ENCODE results near the gene UNKL. TPM values are rescaled to one million over a fixed set of nuclear protein-coding genes. Genes with fewer than 3 reads are reported as not detected.

Gene UNKL
- total and polyA plus RNA-seq, 2 donors (not counting 1 experiment from before 2014, with no cell fraction given) = 53.9 to 178 TPM

DNA sequence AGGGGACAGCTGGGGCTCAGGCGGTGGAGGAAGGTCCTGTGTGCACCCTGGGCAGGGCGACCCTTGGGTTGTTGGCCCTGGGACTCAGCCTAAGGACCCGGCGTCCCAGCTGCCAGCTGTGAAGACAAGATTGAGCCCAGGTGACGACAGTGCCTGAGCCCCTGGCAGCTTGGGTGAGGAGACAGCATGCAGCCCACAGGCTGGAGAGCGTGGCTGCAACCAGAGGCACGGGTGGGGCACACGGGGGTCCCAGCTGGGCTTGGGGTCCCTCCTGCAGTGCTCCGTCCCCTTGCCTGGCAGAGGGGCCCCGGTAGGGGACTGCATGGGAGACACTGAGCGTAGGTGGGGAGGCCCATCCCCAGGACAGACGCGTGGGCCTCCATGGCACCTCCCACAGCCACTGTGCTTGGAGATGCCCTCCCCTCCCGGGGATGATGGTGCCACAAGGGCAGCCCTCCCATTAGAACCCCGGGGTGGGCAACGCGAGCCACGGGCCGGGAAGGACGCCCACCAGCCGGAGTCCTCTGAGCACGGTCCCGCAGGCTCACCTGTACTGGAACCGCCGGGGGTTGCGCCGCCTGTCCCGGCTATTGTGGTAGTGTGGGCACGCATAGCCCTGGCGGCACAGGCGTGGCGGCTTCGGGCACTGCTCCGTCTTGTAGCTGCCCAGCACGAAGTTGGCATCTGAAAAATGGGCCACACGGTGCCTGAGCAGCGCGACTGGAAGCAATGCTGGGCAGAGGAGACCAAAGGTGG, 15.5 kb downstream of the UNKL start:
- Mint-ChIP-seq H3K4me3 (no peak overlapping the region), H3K4me1 (peaks cover 3% of the 10 kb centered on the region), H3K27me3 (no peaks in the 10 kb centered on the region), H3K9me3 (ENCODE audit: insufficient read depth) (no peaks in the 10 kb centered on the region), H3K27ac (no peak overlapping the region)
- Histone ChIP-seq H3K27ac (ENCODE audit: low read length in 2 of 2) (no peak overlapping the region), H2AFZ (ENCODE audit: insufficient read depth, low read depth, low read length, poor library complexity, severe bottlenecking) (no peak overlapping the region), H3K4me1 (ENCODE audit: control insufficient read depth in 2 of 2, insufficient read depth in 2 of 2, low read length in 2 of 2) (no peaks in the 10 kb centered on the region), H3K4me3 (ENCODE audit: control extremely low read depth in 1 of 5, extremely low read depth in 1 of 5, insufficient read depth in 1 of 5, low read depth in 2 of 5, low read length in 4 of 5) (no peak overlapping the region), H3K9me3 (ENCODE audit: control extremely low read depth in 1 of 3, control insufficient read depth in 2 of 3, insufficient read depth in 1 of 3, low read length in 2 of 3) (no peaks in the 10 kb centered on the region), H3K36me3 (replicated peaks in 1 of 2; ENCODE audit: control extremely low read depth in 1 of 2, control insufficient read depth in 1 of 2, extremely low read depth in 1 of 2, insufficient read depth in 2 of 2, low read length in 1 of 2) (peaks cover 0 to 74% of the 10 kb centered on the region in 2 experiments), H3K4me2 (replicated peaks; ENCODE audit: low read depth, low read length, poor library complexity, severe bottlenecking) (no peak overlapping the region), H3K79me2 (ENCODE audit: control insufficient read depth, insufficient read depth, low read length) (peaks cover 74% of the 10 kb centered on the region), H4K20me1 (ENCODE audit: control insufficient read depth, insufficient read depth, low read length, poor library complexity, severe bottlenecking) (peaks cover 77% of the 10 kb centered on the region), H3K27me3 (replicated peaks in 1 of 4; ENCODE audit: control extremely low read depth in 1 of 4, control insufficient read depth in 3 of 4, insufficient read depth in 4 of 4, low read length in 3 of 4) (no peaks in the 10 kb centered on the region), H3K9ac (ENCODE audit: low read length) (no peak overlapping the region)
- TF ChIP-seq, protein P1, sequence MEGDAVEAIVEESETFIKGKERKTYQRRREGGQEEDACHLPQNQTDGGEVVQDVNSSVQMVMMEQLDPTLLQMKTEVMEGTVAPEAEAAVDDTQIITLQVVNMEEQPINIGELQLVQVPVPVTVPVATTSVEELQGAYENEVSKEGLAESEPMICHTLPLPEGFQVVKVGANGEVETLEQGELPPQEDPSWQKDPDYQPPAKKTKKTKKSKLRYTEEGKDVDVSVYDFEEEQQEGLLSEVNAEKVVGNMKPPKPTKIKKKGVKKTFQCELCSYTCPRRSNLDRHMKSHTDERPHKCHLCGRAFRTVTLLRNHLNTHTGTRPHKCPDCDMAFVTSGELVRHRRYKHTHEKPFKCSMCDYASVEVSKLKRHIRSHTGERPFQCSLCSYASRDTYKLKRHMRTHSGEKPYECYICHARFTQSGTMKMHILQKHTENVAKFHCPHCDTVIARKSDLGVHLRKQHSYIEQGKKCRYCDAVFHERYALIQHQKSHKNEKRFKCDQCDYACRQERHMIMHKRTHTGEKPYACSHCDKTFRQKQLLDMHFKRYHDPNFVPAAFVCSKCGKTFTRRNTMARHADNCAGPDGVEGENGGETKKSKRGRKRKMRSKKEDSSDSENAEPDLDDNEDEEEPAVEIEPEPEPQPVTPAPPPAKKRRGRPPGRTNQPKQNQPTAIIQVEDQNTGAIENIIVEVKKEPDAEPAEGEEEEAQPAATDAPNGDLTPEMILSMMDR (IDR thresholded peaks at IDR 0.05) = no peak
- no peak for TF ChIP-seq EZH2 (IDR thresholded peaks at IDR 0.05; ENCODE audit: borderline replicate concordance, insufficient read depth, low read depth, low read length, poor library complexity, severe bottlenecking)
- ChIA-PET CTCF (no interaction called here), POLR2A (no interaction called here)
- intact Hi-C loops (cut with micrococcal nuclease) = no loop called here
- ATAC-seq (ENCODE audit: low read depth) (no peak), DNase-seq (no peak)
- WGBS (ENCODE audit: insufficient coverage) = 97% methylated on average over 38 of the region's 38 CpGs

DNA sequence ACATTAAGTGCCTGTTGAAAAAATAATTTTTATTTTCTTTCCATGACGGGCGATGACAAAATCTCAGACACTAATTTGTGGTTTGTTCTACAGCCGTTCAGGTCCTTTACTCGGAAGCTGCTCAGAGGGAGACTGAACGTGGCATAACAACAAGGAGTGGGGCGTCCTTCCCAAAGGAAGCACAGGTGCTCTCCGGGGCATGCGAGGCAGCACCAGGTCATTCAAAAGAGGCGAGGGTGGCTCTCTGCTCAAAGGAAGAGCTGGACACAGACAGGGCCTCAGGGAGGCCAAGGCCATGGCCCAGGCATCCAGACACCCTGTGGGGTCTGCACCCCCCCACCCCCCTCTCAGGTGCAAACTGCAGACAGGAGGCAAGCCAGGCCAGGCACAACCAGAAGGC, 16.2 kb downstream of the UNKL start:
- Histone ChIP-seq H3K4me1 (ENCODE audit: control insufficient read depth in 2 of 2, insufficient read depth in 2 of 2, low read length in 2 of 2) (no peaks in the 10 kb centered on the region), H3K27ac (ENCODE audit: low read length in 2 of 2) (no peak overlapping the region), H3K4me2 (replicated peaks; ENCODE audit: low read depth, low read length, poor library complexity, severe bottlenecking) (no peak overlapping the region), H3K79me2 (ENCODE audit: control insufficient read depth, insufficient read depth, low read length) (peaks cover 68% of the 10 kb centered on the region), H2AFZ (ENCODE audit: insufficient read depth, low read depth, low read length, poor library complexity, severe bottlenecking) (no peak overlapping the region), H4K20me1 (ENCODE audit: control insufficient read depth, insufficient read depth, low read length, poor library complexity, severe bottlenecking) (peaks cover 76% of the 10 kb centered on the region), H3K9ac (ENCODE audit: low read length) (no peak overlapping the region), H3K36me3 (replicated peaks in 1 of 2; ENCODE audit: control extremely low read depth in 1 of 2, control insufficient read depth in 1 of 2, extremely low read depth in 1 of 2, insufficient read depth in 2 of 2, low read length in 1 of 2) (peaks cover 4 to 74% of the 10 kb centered on the region in 2 experiments), H3K4me3 (ENCODE audit: control extremely low read depth in 1 of 5, extremely low read depth in 1 of 5, insufficient read depth in 1 of 5, low read depth in 2 of 5, low read length in 4 of 5) (no peak overlapping the region), H3K9me3 (ENCODE audit: control extremely low read depth in 1 of 3, control insufficient read depth in 2 of 3, insufficient read depth in 1 of 3, low read length in 2 of 3) (no peaks in the 10 kb centered on the region), H3K27me3 (replicated peaks in 1 of 4; ENCODE audit: control extremely low read depth in 1 of 4, control insufficient read depth in 3 of 4, insufficient read depth in 4 of 4, low read length in 3 of 4) (no peaks in the 10 kb centered on the region)
- POLR2A ChIA-PET = no interaction called here
- Mint-ChIP-seq H3K4me1 (peaks cover under 1% of the 10 kb centered on the region), H3K9me3 (ENCODE audit: insufficient read depth) (no peaks in the 10 kb centered on the region), H3K27ac (no peak overlapping the region), H3K4me3 (no peak overlapping the region), H3K27me3 (no peaks in the 10 kb centered on the region)
- no peak for TF ChIP-seq EZH2 (IDR thresholded peaks at IDR 0.05; ENCODE audit: borderline replicate concordance, insufficient read depth, low read depth, low read length, poor library complexity, severe bottlenecking)
- TF ChIP-seq, protein P1 (IDR thresholded peaks at IDR 0.05) = no peak
- intact Hi-C loops (cut with micrococcal nuclease) = no loop called here
- WGBS (ENCODE audit: insufficient coverage) = 97% methylated on average over 9 of the region's 9 CpGs
- ATAC-seq (ENCODE audit: low read depth) = no peak
- no peak for DNase-seq
- CTCF ChIA-PET = no interaction called here

All from B cell (primary cell).